Heart left ventricle (tissue), 16 donors: Measurements from ENCODE around the gene ARAF. TPM values are rescaled to one million over a fixed set of nuclear protein-coding genes. Genes with fewer than 3 reads are reported as not detected.

ENCODE experiments used
- ATAC-seq, 4 donors: fragments of 200-7000 bp; cut with Tn5 transposase; one replicate each; pipeline ENCODE4 v1.9.1; 2020 to 2022; ENCODE audit warnings: moderate library complexity in 4 of 4, mild to moderate bottlenecking in 3 of 4, moderate number of reproducible peaks in 1 of 4
- DNase-seq, 5 donors: peaks; one replicate each; pipeline ENCODE4 v3.0.0-alpha.2; 2020
- H3K27ac ChIP-seq, 12 donors: fragments of 200-600 bp; sonication (generic) in 4 of 12; one replicate each; pipeline versions ENCODE4 v1.5.0 to v1.8.0; 2016 to 2022; ENCODE audit warnings: mild to moderate bottlenecking in 2 of 12
- H3K27me3 ChIP-seq, 9 donors: fragments of 200-600 bp; sonication (generic) in 2 of 9; one replicate each; pipeline versions ENCODE4 v1.5.1 to v1.8.0; 2016 to 2022; ENCODE audit warnings: mild to moderate bottlenecking in 3 of 9
- H3K36me3 ChIP-seq, 9 donors: fragments of 200-600 bp; sonication (generic) in 2 of 9; one replicate each; pipeline versions ENCODE4 v1.5.0 to v1.8.0; 2018 to 2022; ENCODE audit warnings: mild to moderate bottlenecking in 2 of 9
- H3K4me1 ChIP-seq, 12 donors: fragments of 200-600 bp; sonication (generic) in 4 of 12; one replicate each; pipeline versions ENCODE4 v1.5.0 to v1.8.0; 2016 to 2022; ENCODE audit warnings: mild to moderate bottlenecking in 3 of 12
- H3K4me3 ChIP-seq, 12 donors: fragments of 200-600 bp; sonication (generic) in 4 of 12; one replicate each; pipeline versions ENCODE4 v1.5.0 to v1.8.0; 2017 to 2022; ENCODE audit warnings: mild to moderate bottlenecking in 9 of 12, moderate library complexity in 4 of 12
- H3K9me3 ChIP-seq, 12 donors: fragments of 200-600 bp; sonication (generic) in 4 of 12; one replicate each; pipeline versions ENCODE4 v1.5.0 to v1.8.0; 2016 to 2022; ENCODE audit warnings: mild to moderate bottlenecking in 1 of 12
- CTCF ChIP-seq, 12 donors: fragments of 200-600 bp; sonication (generic) in 4 of 12; IDR thresholded peaks; one replicate each; pipeline versions ENCODE4 v1.5.0 to v1.8.0; 2018 to 2022; ENCODE audit warnings: antibody characterized with exemption in 12 of 12, mild to moderate bottlenecking in 5 of 12
- POLR2A ChIP-seq, 2 donors: fragments of 450-650 bp; IDR thresholded peaks; one replicate each; pipeline ENCODE4 v1.6.1; 2017; ENCODE audit warnings: antibody characterized with exemption in 2 of 2, mild to moderate bottlenecking in 2 of 2, moderate library complexity in 2 of 2
- WGBS, 4 donors: extraction: QIAGEN DNeasy Blood & Tissue Kit in 2 of 4; methylation state at CpG; one replicate each; pipeline versions ENCODE4 v1.1.5 to v1.1.7; 2013 to 2018; 5-methylcytosine and 5-hydroxymethylcytosine counted together
- intact Hi-C, 10 donors: fragments of 100-400 bp; cut with DNase I; formaldehyde crosslinking; loops; one replicate each; pipeline versions ENCODE4 v1.11.1 to v1.14.2; 2022
- polyA plus RNA-seq, 2 donors: library from polyadenylated mRNA; stranded (reverse); fragments of 200-250 nt; gene quantifications; one replicate each; pipeline ENCODE4 v1.2.3, GENCODE V29; 2013
- total RNA-seq, 9 donors: library from RNA; depleted of rRNA in 2 of 9; stranded (reverse); fragments of >200 nt in 2 of 9; fragmentation: NEBNext Ultra II Directional in 3 of 9; extraction: Animal tissue kit (Norgen Biotek cat#: 25700) in 3 of 9; gene quantifications; one replicate each; pipeline versions ENCODE4 v1.1.0 to v1.2.4, GENCODE V29; 2016 to 2023
- donor health status: ischemic (EF 13 %, LVEDD 7.1; RV severe dilation, severe dysfunction).
- donor health status: healthy with polysubstance abuse.
- donor health status: DM: no; HTN: yes; CAD: no.
- donor health status: DM: no; HTN: no; CAD: no.
- donor health status: ischemic (EF 25% LVEDD 6.9; RV normal size, moderate dysfunction).
- donor health status: ischemic (EF 25% LVEDD 5.7; RV mildly dilated, moderate dysfunction).
- donor health status: healthy.
- donor health status: DM: yes; HTN: yes; CAD: no.
- donor health status: ischemic (EF 35%, LVEDD 5.7; RV mildly dilated, moderate dysfunction).
- donor health status: nonischemic (EF 11% LVEDD 7.7; RV severe dilation, severe dysfunction).
- donor health status: DM: yes; HTN: yes; CAD: no.
- donor health status: PGD.
- donor health status: ischemic (EF 29% LVEDD 5.4; RV normal size, mild dysfunction).
- donor health status: nonischemic (EF 23%, LVEDD 6.1; RV moderate dilation, normal function).

The ARAF gene
- total and polyA plus RNA-seq, 11 donors: 36.3 to 97.6 (median 80.8) TPM

GRCh38 chrX:47611489-47611888 is 50.5 kb downstream of the ARAF start:
- H3K4me3 ChIP-seq: no peak overlapping the region
- H3K27me3 ChIP-seq: no peaks in the 10 kb centered on the region
- TF ChIP-seq POLR2A (IDR thresholded peaks at IDR 0.05) (no peak), CTCF (IDR thresholded peaks at IDR 0.05) (no peak)
- no peak overlapping the region for H3K27ac ChIP-seq
- 64 to 93% (median 86%) methylated on average over 2 of the region's 2 CpGs for WGBS, 4 donors
- H3K9me3 ChIP-seq: no peaks in the 10 kb centered on the region
- ATAC-seq (no peak), DNase-seq (no peak)
- H3K36me3 ChIP-seq: no peaks in the 10 kb centered on the region
- H3K4me1 ChIP-seq: no peaks in the 10 kb centered on the region
- intact Hi-C loops: loop anchor here in 1 of 10 donors (10.0 kb wide), 1 partner anchor 47 kb away; the partner anchor contains the start of gene ARAF

- intact Hi-C loops: loop anchor here in 1 of 10 donors (10.0 kb wide), 1 partner anchor 47 kb away; the partner anchor contains the start of gene ARAF
- H3K27ac ChIP-seq: no peak overlapping the region
- 63 to 91% (median 84%) methylated on average over 2 of the region's 2 CpGs for WGBS, 4 donors
- DNase-seq: no peak
- H3K27me3 ChIP-seq: no peaks in the 10 kb centered on the region
- H3K36me3 ChIP-seq: no peaks in the 10 kb centered on the region
- no peak for ATAC-seq
- no peak overlapping the region for H3K4me3 ChIP-seq
- TF ChIP-seq POLR2A (IDR thresholded peaks at IDR 0.05) (no peak), CTCF (IDR thresholded peaks at IDR 0.05) (no peak)
- no peaks in the 10 kb centered on the region for H3K4me1 ChIP-seq
- H3K9me3 ChIP-seq: no peaks in the 10 kb centered on the region
Observed at GRCh38 chrX:47611926-47612325, 50.9 kb downstream of the ARAF start.

GRCh38 chrX:47612418-47612817 is 51.4 kb downstream of the ARAF start:
- TF ChIP-seq CTCF (IDR thresholded peaks at IDR 0.05) (no peak), POLR2A (IDR thresholded peaks at IDR 0.05) (no peak)
- intact Hi-C loops: loop anchor here in 1 of 10 donors (10.0 kb wide), 1 partner anchor 48 kb away; the partner anchor contains the start of gene ARAF
- H3K36me3 ChIP-seq: no peaks in the 10 kb centered on the region
- H3K9me3 ChIP-seq: no peaks in the 10 kb centered on the region
- no peak overlapping the region for H3K4me3 ChIP-seq
- DNase-seq: no peak
- no peak overlapping the region for H3K27ac ChIP-seq
- no peaks in the 10 kb centered on the region for H3K4me1 ChIP-seq
- H3K27me3 ChIP-seq: no peaks in the 10 kb centered on the region
- no peak for ATAC-seq

- no peak for ATAC-seq
- H3K4me3 ChIP-seq: no peak overlapping the region
- intact Hi-C loops: loop anchor here in 1 of 10 donors (10.0 kb wide), 1 partner anchor 48 kb away; the partner anchor contains the start of gene ARAF
- H3K4me1 ChIP-seq: no peaks in the 10 kb centered on the region
- no peak for DNase-seq
- WGBS, 4 donors: 80 to 92% (median 87%) methylated on average over 8 of the region's 8 CpGs
- H3K27ac ChIP-seq: no peak overlapping the region
- TF ChIP-seq POLR2A (IDR thresholded peaks at IDR 0.05) (no peak), CTCF (IDR thresholded peaks at IDR 0.05) (no peak)
- no peaks in the 10 kb centered on the region for H3K9me3 ChIP-seq
- H3K27me3 ChIP-seq: peaks cover 0 to 4% (median 0%) of the 10 kb centered on the region in 9 donors
- no peaks in the 10 kb centered on the region for H3K36me3 ChIP-seq
Observed at GRCh38 chrX:47613082-47613481, 52.1 kb downstream of the ARAF start.
